Endothelial cell of umbilical vein (primary cell): ENCODE data around the gene E2F2. TPM values are rescaled to one million over a fixed set of nuclear protein-coding genes. Genes with fewer than 3 reads are reported as not detected.

Experiments used
- BruUV-seq: library from RNA; stranded (reverse); fragments of 400-500 nt; replicated peaks from 2 replicates; lab custom pipeline; 2021; lab: Mats Ljungman, UMichigan
- CTCF ChIA-PET: fragments of 300-600, 350-600 bp; sonication (Branson Sonifier 250); formaldehyde crosslinking; loops from one replicate; lab custom pipeline; 2021; ENCODE audit warnings: antibody characterized with exemption, inconsistent platforms; lab: Charles Lee
- POLR2A ChIA-PET: fragments of 300-600, 350-600 bp; sonication (Branson Sonifier 250); formaldehyde crosslinking; loops from one replicate; lab custom pipeline; 2021; ENCODE audit warnings: antibody characterized with exemption, inconsistent platforms; lab: Charles Lee
- DNase-seq: peaks from one replicate; pipeline ENCODE4 v3.0.0-alpha.2; 2011; ENCODE audit warnings: low read depth, low spot score
- FAIRE-seq: peaks from 2 replicates; lab custom pipeline; 2011; peaks lifted over from hg19 to GRCh38; lab: Jason Lieb, UNC
- H2AFZ ChIP-seq: 2 replicates; pipeline ENCODE4 v1.6.0; 2012; ENCODE audit warnings: low read depth, low read length, control low read depth, inconsistent platforms
- H3K27ac ChIP-seq: 2 replicates; pipeline ENCODE4 v1.5.1; 2011; ENCODE audit warnings: low read depth, mild to moderate bottlenecking, control low read depth, low read length, moderate library complexity; ENCODE audit not compliant: insufficient read depth
- H3K27me3 ChIP-seq, 2 experiments: 2 replicates each; pipeline versions ENCODE4 v1.6.0 to v1.6.1; 2011; ENCODE audit warnings: low read length in 2 of 2, mixed read lengths in 1 of 2; ENCODE audit not compliant: control insufficient read depth in 2 of 2, insufficient read depth in 2 of 2
- H3K36me3 ChIP-seq, 2 experiments: 2 replicates in 1 of 2; 3 replicates in 1 of 2; pipeline ENCODE4 v1.5.1; 2011; ENCODE audit warnings: low read length in 2 of 2, mild to moderate bottlenecking in 1 of 2, moderate library complexity in 1 of 2; ENCODE audit not compliant: control insufficient read depth in 2 of 2, insufficient read depth in 2 of 2; ENCODE audit errors: extremely low read depth in 1 of 2
- H3K4me1 ChIP-seq: 3 replicates; pipeline ENCODE4 v1.5.1; 2011; ENCODE audit warnings: mild to moderate bottlenecking, low read length; ENCODE audit not compliant: control insufficient read depth, insufficient read depth; ENCODE audit errors: extremely low read depth
- H3K4me2 ChIP-seq: 2 replicates; pipeline ENCODE4 v1.6.1; 2011; ENCODE audit warnings: low read length, control low read depth, mixed read lengths; ENCODE audit not compliant: insufficient read depth
- H3K4me3 ChIP-seq, 3 experiments: fragments of 200-600 bp in 1 of 3; sonication (generic), shearing (Covaris generic) in 1 of 3; replicated peaks in 1 of 3; 2 replicates each; pipeline ENCODE4 v1.5.1; 2011 to 2016; ENCODE audit warnings: control low read depth in 3 of 3, low read length in 3 of 3, mild to moderate bottlenecking in 2 of 3, inconsistent platforms in 1 of 3, low read depth in 1 of 3, moderate library complexity in 1 of 3; ENCODE audit not compliant: insufficient read depth in 1 of 3
- H3K79me2 ChIP-seq: 2 replicates; pipeline ENCODE4 v1.6.0; 2012; ENCODE audit warnings: low read length, inconsistent platforms; ENCODE audit not compliant: control insufficient read depth, insufficient read depth
- H3K9ac ChIP-seq: replicated peaks from 2 replicates; pipeline ENCODE3; 2011; ENCODE audit warnings: low read length, control low read depth; ENCODE audit not compliant: insufficient read depth; ENCODE audit errors: extremely low read depth
- H3K9me1 ChIP-seq: replicated peaks from 3 replicates; pipeline ENCODE4 v1.6.0; 2011; ENCODE audit warnings: mild to moderate bottlenecking, low read length; ENCODE audit not compliant: control insufficient read depth, insufficient read depth; ENCODE audit errors: extremely low read depth
- H3K9me3 ChIP-seq: replicated peaks from 2 replicates; pipeline ENCODE4 v1.5.1; 2012; ENCODE audit warnings: low read length, inconsistent platforms; ENCODE audit not compliant: control insufficient read depth, insufficient read depth
- H4K20me1 ChIP-seq: replicated peaks from 2 replicates; pipeline ENCODE3; 2011; ENCODE audit warnings: mild to moderate bottlenecking, low read length; ENCODE audit not compliant: control insufficient read depth, insufficient read depth; ENCODE audit errors: extremely low read depth
- CTCF ChIP-seq, 2 donors: IDR thresholded peaks; 1 replicate in 1 of 2; 2 replicates in 1 of 2; pipeline ENCODE4 v1.5.1; 2011; ENCODE audit warnings: low read length in 2 of 2, mild to moderate bottlenecking in 2 of 2, moderate library complexity in 2 of 2, control low read depth in 1 of 2, inconsistent platforms in 1 of 2, low read depth in 1 of 2; ENCODE audit not compliant: insufficient read depth in 1 of 2; ENCODE audit errors: extremely low read depth in 1 of 2
- EZH2 ChIP-seq: IDR thresholded peaks from 2 replicates; pipeline ENCODE4 v1.6.1; 2012; ENCODE audit warnings: borderline replicate concordance, low read depth, mild to moderate bottlenecking, moderate library complexity, low read length, inconsistent platforms; ENCODE audit not compliant: severe bottlenecking
- FOS ChIP-seq: IDR thresholded peaks from 2 replicates; pipeline ENCODE4 v1.6.1; 2011; ENCODE audit warnings: mild to moderate bottlenecking, low read length, moderate library complexity, borderline replicate concordance; ENCODE audit not compliant: insufficient read depth
- GATA2 ChIP-seq: IDR thresholded peaks from 2 replicates; pipeline ENCODE4 v1.7.0; 2011; ENCODE audit warnings: low read depth, mild to moderate bottlenecking, moderate library complexity, mixed read lengths, low read length; ENCODE audit not compliant: insufficient read length, insufficient read depth
- JUN ChIP-seq: IDR thresholded peaks from 2 replicates; pipeline ENCODE4 v1.6.1; 2011; ENCODE audit warnings: borderline replicate concordance, low read depth; ENCODE audit not compliant: insufficient read length, insufficient read depth
- MAX ChIP-seq: IDR thresholded peaks from 2 replicates; pipeline ENCODE4 v1.6.1; 2011; ENCODE audit not compliant: insufficient read depth, insufficient read length
- MYC ChIP-seq: IDR thresholded peaks from one replicate; pipeline ENCODE4 v1.6.1; 2011; ENCODE audit warnings: mild to moderate bottlenecking, low read depth, low read length
- POLR2A ChIP-seq: IDR thresholded peaks from 2 replicates; pipeline ENCODE4 v1.6.1; 2012; ENCODE audit warnings: low read depth, mild to moderate bottlenecking, control low read depth, low read length
- POLR2AphosphoS5 ChIP-seq: IDR thresholded peaks from 2 replicates; pipeline ENCODE4 v1.6.1; 2012; ENCODE audit warnings: low read depth, mild to moderate bottlenecking, control low read depth, low read length, moderate library complexity; ENCODE audit not compliant: insufficient read depth
- dilution Hi-C: fragments of 300-500 bp; cut with MboI; formaldehyde crosslinking; loops from one replicate; pipeline ENCODE4 v1.15.0; 2019; ENCODE audit warnings: low sequenced_read_pairs; ENCODE audit not compliant: extremely low pct_ligation_motif_present
- intact Hi-C: fragments of 100-400 bp; cut with micrococcal nuclease; formaldehyde crosslinking; loops from one replicate; pipeline ENCODE4 v1.10.0; 2022
- polyA plus RNA-seq, 4 experiments: library from polyadenylated mRNA; depleted of rRNA in 3 of 4; stranded (reverse) in 3 of 4; unstranded in 1 of 4; fragments of >200 nt; gene quantifications; 2 replicates each; pipeline versions ENCODE4 v1.2.1 to v1.2.3, GENCODE V29; 2011 to 2012; ENCODE audit warnings: missing spikeins in 1 of 4
- total RNA-seq: library from RNA; stranded (reverse); gene quantifications from 2 replicates; pipeline ENCODE4 v1.2.3, GENCODE V29; 2021

The E2F2 gene
- total and polyA plus RNA-seq, 2 donors (not counting 3 experiments of a cell fraction or from before 2014, with no cell fraction given): 1.1 to 5.6 TPM

GRCh38 chr1:23561076-23561812 is 30.2 kb upstream of the E2F2 start:
- Histone ChIP-seq H3K79me2 (peaks cover 28% of the 10 kb centered on the region), H3K27me3 (no peaks in the 10 kb centered on the region), H3K9ac (peak overlapping the region; percentile 99), H4K20me1 (no peaks in the 10 kb centered on the region), H3K27ac (peak overlapping the region; percentile 99), H3K9me3 (no peaks in the 10 kb centered on the region), H3K4me3 (peak overlapping the region in 1 of 3 experiments; percentile 1), H3K4me2 (peak overlapping the region; percentile 85), H2AFZ (peak overlapping the region; percentile 27), H3K36me3 (peaks cover 2 to 3% of the 10 kb centered on the region in 2 experiments), H3K9me1 (no peaks in the 10 kb centered on the region), H3K4me1 (peaks cover 43% of the 10 kb centered on the region)
- FAIRE-seq: no peak
- no TSS peak for BruUV-seq
- dilution Hi-C loops (no loop called here), intact Hi-C loops (no loop called here)
- DNase-seq: peak; percentile 49
- ChIA-PET POLR2A (interaction anchor here (0.6 kb wide), 1 partner anchor 13 kb away, joined by 3 read pairs; no protein-coding TSS in a partner anchor), CTCF (interaction anchor here (1.0 to 24.8 kb wide), 4 partner anchors 16 to 73 kb away, joined by 4 to 1069 read pairs (median 5); no protein-coding TSS in a partner anchor)
- no peak for TF ChIP-seq MAX

- H3K36me3 ChIP-seq: peaks cover 2 to 3% of the 10 kb centered on the region in 2 experiments
- H3K4me2 ChIP-seq: peak overlapping the region; percentile 85
- no TSS peak for BruUV-seq
- H3K9me1 ChIP-seq: no peaks in the 10 kb centered on the region
- DNase-seq: peak; percentile 58
- TF ChIP-seq MAX (no peak), POLR2A (no peak), GATA2 (no peak), MYC (no peak), POLR2AphosphoS5 (no peak), EZH2 (no peak), FOS (no peak), JUN (no peak), CTCF (IDR thresholded peaks at IDR 0.05; ENCODE audit: extremely low read depth in 1 of 2, insufficient read depth in 1 of 2, low read depth in 1 of 2, low read length in 2 of 2) (no peak)
- peaks cover 54% of the 10 kb centered on the region for H3K4me1 ChIP-seq
- CTCF ChIA-PET: interaction anchor here (0.8 to 24.8 kb wide), 6 partner anchors 11 to 74 kb away, joined by 3 to 1069 read pairs (median 6); no protein-coding TSS in a partner anchor
- peak overlapping the region in 2 of 3 experiments; percentile 44 to 89 for H3K4me3 ChIP-seq
- dilution Hi-C loops (no loop called here), intact Hi-C loops (loop anchor here (1.0 to 5.0 kb wide), 4 partner anchors 12 to 242 kb away; partner anchors contain the start of genes ELOA and GALE)
- H4K20me1 ChIP-seq: no peaks in the 10 kb centered on the region
- peak overlapping the region; percentile 27 for H2AFZ ChIP-seq
- no peaks in the 10 kb centered on the region for H3K27me3 ChIP-seq
- peak overlapping the region; percentile 99 for H3K27ac ChIP-seq
- FAIRE-seq: no peak
- POLR2A ChIA-PET: interaction anchor here (0.8 to 2.2 kb wide), 6 partner anchors 12 to 74 kb away, joined by 4 to 13 read pairs (median 7); no protein-coding TSS in a partner anchor
- peak overlapping the region; percentile 99 for H3K9ac ChIP-seq
- H3K9me3 ChIP-seq: no peaks in the 10 kb centered on the region
- H3K79me2 ChIP-seq: peaks cover 28% of the 10 kb centered on the region
Measured at GRCh38 chr1:23559985-23560741, 29.1 kb upstream of the E2F2 start.
